Keratinocyte (primary cell): Measurements from ENCODE around the gene KCNK16. TPM values are rescaled to one million over a fixed set of nuclear protein-coding genes. Genes with fewer than 3 reads are reported as not detected.
A peak's percentile ranks its signal among the peaks of the same experiment; 100 is the strongest.

ENCODE experiments used
- DNase-seq: peaks from one replicate; pipeline ENCODE4 v3.0.0-alpha.2; 2011; ENCODE audit warnings: low read depth, missing footprints, low spot score
- FAIRE-seq: peaks from 2 replicates; lab custom pipeline; 2011; peaks lifted over from hg19 to GRCh38; lab: Jason Lieb, UNC
- H2AFZ ChIP-seq: 2 replicates; pipeline ENCODE4 v1.6.0; 2012; ENCODE audit warnings: low read length, control low read depth, inconsistent platforms; ENCODE audit not compliant: control insufficient read depth
- H3K27ac ChIP-seq: 2 replicates; pipeline ENCODE4 v1.5.1; 2011; ENCODE audit warnings: low read length; ENCODE audit not compliant: control insufficient read depth, insufficient read depth
- H3K27me3 ChIP-seq: 3 replicates; pipeline ENCODE4 v1.6.0; 2011; ENCODE audit warnings: low read length; ENCODE audit not compliant: control insufficient read depth, insufficient read depth; ENCODE audit errors: extremely low read depth
- H3K36me3 ChIP-seq, 2 experiments: 2 replicates in 1 of 2; 3 replicates in 1 of 2; pipeline ENCODE4 v1.5.1; 2011; ENCODE audit warnings: low read length in 2 of 2, mild to moderate bottlenecking in 1 of 2; ENCODE audit not compliant: control insufficient read depth in 2 of 2, insufficient read depth in 2 of 2; ENCODE audit errors: extremely low read depth in 1 of 2
- H3K4me1 ChIP-seq: 3 replicates; pipeline ENCODE4 v1.5.1; 2011; ENCODE audit warnings: low read length; ENCODE audit not compliant: control insufficient read depth, insufficient read depth; ENCODE audit errors: extremely low read depth
- H3K4me2 ChIP-seq: 3 replicates; pipeline ENCODE4 v1.6.0; 2011; ENCODE audit warnings: low read depth, low read length; ENCODE audit not compliant: control insufficient read depth, insufficient read depth; ENCODE audit errors: extremely low read depth
- H3K4me3 ChIP-seq, 3 experiments: fragments of 200-600 bp in 1 of 3; sonication (generic) in 1 of 3; 2 replicates in 2 of 3; 3 replicates in 1 of 3; pipeline ENCODE4 v1.5.1; 2011 to 2016; ENCODE audit warnings: low read length in 3 of 3, mild to moderate bottlenecking in 3 of 3, control low read depth in 2 of 3, inconsistent platforms in 1 of 3, low read depth in 1 of 3, mixed read lengths in 1 of 3, mixed run types in 1 of 3, moderate library complexity in 1 of 3; ENCODE audit not compliant: control insufficient read depth in 2 of 3, insufficient read depth in 2 of 3; ENCODE audit errors: extremely low read depth in 1 of 3
- H3K79me2 ChIP-seq: 2 replicates; pipeline ENCODE4 v1.6.0; 2012; ENCODE audit warnings: low read length; ENCODE audit not compliant: control insufficient read depth, insufficient read depth
- H3K9ac ChIP-seq: 3 replicates; pipeline ENCODE4 v1.6.0; 2011; ENCODE audit warnings: low read length; ENCODE audit not compliant: control insufficient read depth, insufficient read depth; ENCODE audit errors: extremely low read depth
- H3K9me1 ChIP-seq: 3 replicates; pipeline ENCODE4 v1.6.0; 2011; ENCODE audit warnings: low read length; ENCODE audit not compliant: control insufficient read depth, insufficient read depth; ENCODE audit errors: extremely low read depth
- H3K9me3 ChIP-seq: 2 replicates; pipeline ENCODE4 v1.5.1; 2012; ENCODE audit warnings: low read depth, low read length; ENCODE audit not compliant: control insufficient read depth
- H4K20me1 ChIP-seq: 3 replicates; pipeline ENCODE4 v1.6.0; 2011; ENCODE audit warnings: low read length; ENCODE audit not compliant: control insufficient read depth, insufficient read depth; ENCODE audit errors: extremely low read depth
- CTCF ChIP-seq, 3 experiments: IDR thresholded peaks in 1 of 3; conservative IDR thresholded peaks in 1 of 3; optimal IDR thresholded peaks in 1 of 3; 2 replicates in 2 of 3; 3 replicates in 1 of 3; pipeline versions ENCODE3 to v1.5.1; 2011; ENCODE audit warnings: low read length in 3 of 3, mild to moderate bottlenecking in 3 of 3, moderate library complexity in 2 of 3, control low read depth in 1 of 3, inconsistent platforms in 1 of 3; ENCODE audit not compliant: insufficient read depth in 2 of 3; ENCODE audit errors: extremely low read depth in 1 of 3
- EZH2 ChIP-seq: IDR thresholded peaks from one replicate; pipeline ENCODE4 v1.6.1; 2012; ENCODE audit warnings: inconsistent platforms, mild to moderate bottlenecking, low read length, moderate library complexity
- dilution Hi-C: fragments of 300-500 bp; cut with MboI; formaldehyde crosslinking; loops from one replicate; pipeline ENCODE4 v1.7.0; 2020; ENCODE audit warnings: low sequenced_read_pairs; ENCODE audit not compliant: extremely low pct_ligation_motif_present
- polyA plus RNA-seq, 5 experiments: library from polyadenylated mRNA; depleted of rRNA in 3 of 5; stranded (reverse) in 3 of 5; stranded (forward) in 1 of 5; unstranded in 1 of 5; fragments of >200 nt; gene quantifications; 1 replicate in 1 of 5; 2 replicates in 3 of 5; 3 replicates in 1 of 5; pipeline versions ENCODE4 v1.2.1 to v1.2.3, GENCODE V29; 2011 to 2012; ENCODE audit warnings: missing spikeins in 2 of 5, low read depth in 1 of 5, low replicate concordance in 1 of 5

KCNK16 gene
- polyA plus RNA-seq, 1 donor (not counting 4 experiments of a cell fraction or from before 2014, with no cell fraction given), result not detected

DNA sequence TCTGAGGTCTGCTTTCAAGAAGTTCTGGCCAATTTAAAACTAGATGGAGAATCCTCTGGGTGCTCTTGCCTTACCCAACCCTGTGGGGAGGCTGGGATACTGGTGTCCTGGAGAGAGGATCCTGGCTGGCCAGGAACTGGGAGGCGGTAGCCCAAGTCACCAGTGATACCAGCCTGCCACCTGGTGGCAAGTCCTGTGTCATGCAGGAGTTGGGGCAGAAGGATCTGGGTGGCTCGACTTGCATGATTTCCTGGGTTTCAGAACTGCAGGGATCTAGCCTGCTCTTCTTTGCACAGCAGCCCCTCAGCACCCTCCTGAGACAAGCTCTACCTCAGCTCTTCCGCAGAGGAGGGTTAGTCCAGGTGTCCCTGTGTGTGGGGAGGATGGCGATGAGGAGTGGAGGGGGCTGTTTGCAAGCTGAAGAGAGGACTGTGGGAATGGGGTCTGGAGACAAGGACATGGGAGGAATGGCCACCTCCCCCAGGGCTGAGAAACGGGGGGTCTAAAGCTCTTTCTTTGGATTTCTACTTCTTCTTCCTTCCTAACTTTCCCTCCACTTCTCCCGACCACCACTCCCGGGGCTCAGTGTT lies 12.5 kb downstream of the KCNK16 start:
- H3K27me3 ChIP-seq, result peaks cover 36% of the 10 kb centered on the region
- no peaks in the 10 kb centered on the region for H4K20me1 ChIP-seq
- no peak overlapping the region for H3K27ac ChIP-seq
- no peaks in the 10 kb centered on the region for H3K36me3 ChIP-seq
- H3K4me2 ChIP-seq, result no peak overlapping the region
- H3K4me3 ChIP-seq, result no peak overlapping the region
- H3K9ac ChIP-seq, result no peak overlapping the region
- H2AFZ ChIP-seq, result no peak overlapping the region
- peak; percentile 90 to 98 (median 92) for TF ChIP-seq CTCF (optimal IDR thresholded peaks at IDR 0.05 in 1 of 3, IDR thresholded peaks at IDR 0.05 in 1 of 3, conservative IDR thresholded peaks at IDR 0.05 in 1 of 3; ENCODE audit: extremely low read depth in 1 of 3, insufficient read depth in 2 of 3, low read length in 3 of 3)
- no peak for TF ChIP-seq EZH2
- H3K9me3 ChIP-seq, result no peaks in the 10 kb centered on the region
- DNase-seq, result peak; percentile 38
- dilution Hi-C loops, result no loop called here
- no peaks in the 10 kb centered on the region for H3K79me2 ChIP-seq
- peak; percentile 58 for FAIRE-seq
- no peaks in the 10 kb centered on the region for H3K4me1 ChIP-seq
- H3K9me1 ChIP-seq, result no peaks in the 10 kb centered on the region

DNA sequence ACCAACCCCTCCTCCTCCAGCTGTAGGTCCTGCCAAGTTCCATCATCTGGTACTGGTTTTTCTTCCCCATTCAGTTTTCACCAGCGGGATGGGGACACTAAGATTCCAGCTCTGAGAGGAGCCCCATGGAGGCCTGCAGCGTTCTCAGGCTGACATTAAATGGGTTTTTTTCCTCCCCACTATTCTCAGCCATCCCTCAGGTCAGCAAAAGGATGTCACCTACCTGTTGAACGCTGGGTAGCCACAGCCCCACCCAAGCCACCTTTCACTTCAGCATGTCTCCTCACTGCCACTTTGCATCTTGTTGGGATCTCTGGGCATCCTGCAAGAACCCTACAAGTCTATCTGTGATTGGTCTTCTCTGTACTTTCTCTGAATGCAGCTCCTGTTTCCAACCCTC lies 15.0 kb downstream of the KCNK16 start:
- Histone ChIP-seq H3K36me3 (no peaks in the 10 kb centered on the region), H3K9me1 (no peaks in the 10 kb centered on the region), H3K9me3 (no peaks in the 10 kb centered on the region), H3K4me1 (peaks cover 2% of the 10 kb centered on the region), H3K27ac (no peak overlapping the region), H3K4me3 (no peak overlapping the region), H3K4me2 (no peak overlapping the region), H2AFZ (no peak overlapping the region), H3K27me3 (peaks cover 10% of the 10 kb centered on the region), H3K9ac (no peak overlapping the region), H3K79me2 (no peaks in the 10 kb centered on the region), H4K20me1 (no peaks in the 10 kb centered on the region)
- TF ChIP-seq CTCF (optimal IDR thresholded peaks at IDR 0.05 in 1 of 3, IDR thresholded peaks at IDR 0.05 in 1 of 3, conservative IDR thresholded peaks at IDR 0.05 in 1 of 3; ENCODE audit: extremely low read depth in 1 of 3, insufficient read depth in 2 of 3, low read length in 3 of 3), result no peak
- TF ChIP-seq EZH2, result no peak
- FAIRE-seq, result no peak
- dilution Hi-C loops, result no loop called here
- no peak for DNase-seq
